ENCODE measurements around the gene TRPV4.

The TRPV4 gene

DNA sequence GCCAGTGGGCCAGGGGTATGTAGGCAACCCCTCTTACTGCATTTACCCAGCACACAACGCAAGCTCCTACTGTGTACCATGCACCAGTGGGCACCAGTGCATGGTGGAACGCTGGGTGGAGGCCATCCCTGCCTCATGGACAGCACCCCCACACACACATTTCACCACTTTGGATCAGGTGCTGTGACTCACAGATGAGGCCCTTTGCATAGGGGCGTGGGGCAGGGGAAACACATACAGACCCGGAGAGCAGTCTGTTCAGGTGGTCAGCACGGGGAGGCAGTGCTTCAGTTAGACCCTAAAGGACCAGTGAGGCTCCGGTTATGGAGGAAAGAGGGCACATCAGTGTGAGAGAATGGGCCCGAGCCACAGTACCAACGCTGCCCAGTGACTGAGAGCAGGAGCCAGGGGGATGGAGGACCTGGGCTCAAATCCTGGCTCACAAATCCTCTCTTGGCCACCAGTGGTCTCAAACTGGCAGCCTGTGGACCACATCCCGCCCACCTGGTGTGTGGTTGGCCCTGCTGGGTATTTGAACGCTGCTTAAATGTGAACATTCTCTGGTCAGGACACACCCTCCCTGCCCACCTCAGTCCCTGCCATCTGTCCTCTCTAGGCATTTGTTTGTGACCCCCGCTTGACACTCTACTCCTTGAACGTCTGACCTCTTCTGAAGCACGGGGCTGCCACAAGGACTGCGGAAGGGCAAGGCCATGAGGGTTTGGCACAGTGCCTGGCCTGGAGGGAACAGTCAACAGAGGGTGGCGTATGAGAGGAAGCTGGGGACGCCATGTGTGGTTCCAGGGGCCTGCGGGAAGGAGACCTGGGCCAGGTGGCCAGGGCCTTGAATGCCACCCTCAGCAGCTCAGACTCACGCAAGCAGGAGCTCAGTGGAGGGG lies 72.9 kb downstream of the TRPV4 start:
- Mint-ChIP-seq H3K9me3 (peaks cover 9% of the 10 kb centered on the region), H3K27ac (no peak overlapping the region), H3K4me1 (peaks cover 3% of the 10 kb centered on the region), H3K4me3 (no peak overlapping the region), H3K36me3 (peaks cover 8% of the 10 kb centered on the region), H3K27me3 (no peaks in the 10 kb centered on the region)

DNA sequence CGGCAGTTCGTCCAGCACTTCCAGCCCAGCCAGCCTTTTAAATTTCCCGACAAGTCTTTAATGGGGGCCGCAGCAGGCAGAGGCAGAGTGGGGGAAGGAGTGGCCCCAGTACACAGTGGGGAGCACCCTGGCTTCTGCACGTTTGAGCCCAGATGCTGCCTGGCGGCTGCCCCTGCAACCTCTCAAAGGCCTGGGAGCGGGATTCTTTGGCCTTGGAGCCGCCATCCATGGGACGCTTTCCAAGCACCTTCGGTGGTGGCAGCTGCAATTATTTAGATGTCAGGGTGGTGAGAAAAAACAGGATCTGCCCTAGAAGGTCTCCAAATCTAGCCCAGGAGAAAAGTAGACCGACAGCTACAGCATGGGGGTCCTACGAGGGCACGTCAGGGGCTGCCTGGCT lies 73.6 kb downstream of the TRPV4 start:
- Mint-ChIP-seq H3K4me1 (peaks cover 3% of the 10 kb centered on the region), H3K36me3 (peaks cover 8% of the 10 kb centered on the region), H3K27ac (no peak overlapping the region), H3K4me3 (no peak overlapping the region), H3K27me3 (no peaks in the 10 kb centered on the region), H3K9me3 (peaks cover 9% of the 10 kb centered on the region)

DNA sequence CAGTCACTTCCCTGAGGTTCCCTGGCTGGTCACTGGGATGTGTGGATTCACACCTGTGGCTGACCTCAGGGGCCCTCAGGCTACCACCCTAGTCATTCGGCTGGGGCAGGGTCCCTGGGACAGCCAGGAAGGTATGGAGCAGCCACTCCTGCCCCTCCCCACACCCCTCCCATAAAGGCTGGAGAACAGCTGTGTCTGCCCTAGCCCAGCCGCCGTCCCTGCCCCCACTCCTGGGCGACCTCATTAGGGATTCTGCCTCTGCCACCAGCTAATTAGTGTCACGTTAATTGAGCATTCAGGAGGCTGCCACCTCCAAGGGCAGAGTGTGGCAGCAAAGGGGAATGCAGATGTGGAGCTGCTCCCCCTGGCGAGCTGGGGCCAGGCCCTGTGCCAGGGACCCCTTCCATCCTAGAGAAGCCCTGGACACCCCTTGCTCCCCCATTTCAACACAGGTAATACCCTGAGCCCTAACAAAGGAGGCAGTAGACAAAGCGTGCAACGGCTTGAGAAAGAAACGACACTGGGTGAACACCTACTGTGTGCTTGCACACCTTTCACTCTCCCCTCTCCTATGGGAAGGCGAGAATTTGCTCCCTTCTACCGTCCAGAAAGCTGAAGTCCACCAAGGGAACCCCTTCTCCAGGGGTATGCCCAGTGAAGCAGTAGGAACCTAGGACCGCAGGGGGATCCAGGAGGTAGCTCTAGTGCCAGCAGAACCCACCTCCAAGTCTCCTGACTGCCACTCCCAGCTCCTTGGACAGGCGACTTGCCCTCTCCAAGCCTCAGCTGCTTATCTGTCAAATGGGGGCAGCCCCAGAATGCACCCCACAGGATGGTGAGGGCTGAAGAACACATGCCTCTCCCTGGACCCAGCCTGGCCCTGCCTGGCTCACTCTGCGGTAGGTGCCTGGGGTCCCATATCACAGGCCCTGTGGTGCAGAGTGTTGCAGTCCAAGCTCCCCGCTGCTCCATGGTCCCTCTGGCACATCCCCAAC lies 74.5 kb downstream of the TRPV4 start:
- Mint-ChIP-seq H3K27ac (no peak overlapping the region), H3K4me1 (peaks cover 3% of the 10 kb centered on the region), H3K4me3 (no peak overlapping the region), H3K27me3 (no peaks in the 10 kb centered on the region), H3K36me3 (peaks cover 8% of the 10 kb centered on the region), H3K9me3 (peaks cover 9% of the 10 kb centered on the region)

DNA sequence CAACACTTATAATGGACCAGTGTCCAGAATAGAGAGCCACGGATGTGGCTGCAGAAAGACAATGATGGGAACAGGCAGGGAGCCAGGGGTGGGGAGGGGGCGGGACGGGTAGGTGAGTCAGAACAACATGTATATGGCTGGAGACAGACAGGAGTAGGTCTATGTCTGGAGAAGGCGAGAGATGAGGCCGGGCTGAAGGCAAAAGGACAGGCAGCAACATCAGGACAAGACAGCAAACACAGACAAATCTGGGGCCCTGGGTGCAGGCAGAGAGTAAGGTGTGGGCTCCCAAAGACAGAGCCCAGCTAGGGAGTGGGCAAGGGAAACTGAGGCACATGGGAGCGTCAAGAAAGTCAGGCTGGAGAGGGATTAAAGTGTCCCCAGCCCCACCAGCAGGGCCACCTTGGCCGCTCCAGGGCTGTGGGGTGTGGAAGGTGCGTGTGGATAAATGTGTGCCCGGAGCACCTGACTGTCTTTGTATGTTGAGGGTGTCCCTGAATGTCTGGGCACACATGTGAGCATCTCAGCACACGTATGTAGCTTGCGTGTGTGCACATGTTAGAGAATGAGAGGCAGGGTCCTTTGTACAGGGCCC lies 75.4 kb downstream of the TRPV4 start:
- Mint-ChIP-seq H3K27ac (no peak overlapping the region), H3K4me1 (peaks cover 3% of the 10 kb centered on the region), H3K9me3 (peaks cover 9% of the 10 kb centered on the region), H3K4me3 (no peak overlapping the region), H3K36me3 (peaks cover 8% of the 10 kb centered on the region), H3K27me3 (no peaks in the 10 kb centered on the region)

DNA sequence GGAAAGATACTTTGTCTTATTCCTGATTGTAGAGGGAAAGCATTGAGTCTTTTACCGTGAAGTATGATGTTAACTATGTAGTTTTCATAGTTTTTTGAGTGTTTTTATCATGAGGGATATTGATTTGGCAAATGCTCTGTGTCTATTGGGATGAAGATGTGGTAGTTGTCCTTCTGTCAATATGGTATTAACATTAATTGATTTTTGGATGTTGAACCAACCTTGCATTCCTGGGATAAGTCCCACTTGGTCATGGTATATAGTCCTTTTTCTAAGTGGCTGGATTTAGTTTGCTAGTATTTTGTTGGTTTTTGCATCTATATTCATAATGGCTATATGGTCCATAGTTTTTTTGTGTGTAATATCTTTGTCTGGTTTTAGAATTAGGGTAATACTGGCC lies 76.7 kb downstream of the TRPV4 start:
- peaks cover 9% of the 10 kb centered on the region for H3K9me3 Mint-ChIP-seq
- H3K27ac Mint-ChIP-seq, result no peak overlapping the region
- peaks cover 8% of the 10 kb centered on the region for H3K36me3 Mint-ChIP-seq
- no peak overlapping the region for H3K4me3 Mint-ChIP-seq
- no peaks in the 10 kb centered on the region for H3K27me3 Mint-ChIP-seq
- H3K4me1 Mint-ChIP-seq, result peaks cover 3% of the 10 kb centered on the region

DNA sequence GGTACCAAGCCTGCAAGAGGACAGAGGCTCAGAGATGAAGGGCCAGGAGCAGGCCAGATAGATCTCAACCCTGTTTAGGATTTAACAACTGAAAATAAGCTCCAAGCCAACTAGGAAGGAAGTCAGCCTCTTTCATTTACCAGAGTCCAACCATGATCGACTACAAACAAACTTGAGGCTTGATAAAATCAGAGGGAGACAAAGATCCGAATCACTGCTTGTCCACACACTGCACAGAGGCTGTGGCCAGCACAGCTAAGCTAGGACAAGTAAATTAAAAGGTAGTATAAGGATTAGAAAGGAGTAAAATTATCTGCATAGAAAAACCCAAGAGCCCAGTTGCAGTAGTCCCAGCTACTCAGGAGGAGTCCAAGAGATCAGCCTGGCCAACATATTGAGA lies 79.2 kb downstream of the TRPV4 start:
- no peaks in the 10 kb centered on the region for H3K27me3 Mint-ChIP-seq

DNA sequence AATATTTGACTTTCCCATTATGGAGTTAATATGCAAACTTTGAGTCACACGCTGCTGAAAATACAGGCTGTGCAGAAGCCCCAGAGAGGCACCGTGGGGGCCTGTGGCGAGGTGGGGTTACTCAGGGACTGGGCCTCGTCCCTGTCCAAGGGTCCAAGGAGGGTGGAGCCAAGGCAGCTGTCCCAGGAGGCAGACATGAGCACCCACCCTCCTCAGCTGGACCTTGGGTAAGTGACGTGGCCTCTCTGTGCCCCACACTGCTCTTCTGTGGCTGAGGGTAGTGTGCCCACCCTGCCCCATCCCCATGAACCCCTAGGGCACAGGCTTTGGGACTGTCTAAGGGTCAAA lies 80.2 kb downstream of the TRPV4 start:
- H3K27me3 Mint-ChIP-seq, result no peaks in the 10 kb centered on the region
- H3K9me3 Mint-ChIP-seq, result peaks cover 9% of the 10 kb centered on the region
- H3K36me3 Mint-ChIP-seq, result peaks cover 8% of the 10 kb centered on the region
- no peak overlapping the region for H3K27ac Mint-ChIP-seq
- no peak overlapping the region for H3K4me3 Mint-ChIP-seq
- H3K4me1 Mint-ChIP-seq, result no peaks in the 10 kb centered on the region

More for the DNA sequence above, 79.2 kb downstream of the TRPV4 start:
- H3K9me3 Mint-ChIP-seq, result peaks cover 9% of the 10 kb centered on the region
- H3K4me1 Mint-ChIP-seq, result no peaks in the 10 kb centered on the region
- peaks cover 8% of the 10 kb centered on the region for H3K36me3 Mint-ChIP-seq
- H3K27ac Mint-ChIP-seq, result no peak overlapping the region
- no peak overlapping the region for H3K4me3 Mint-ChIP-seq

- no peak overlapping the region for H3K4me3 Mint-ChIP-seq
- H3K27me3 Mint-ChIP-seq, result no peaks in the 10 kb centered on the region
- H3K9me3 Mint-ChIP-seq, result peaks cover 8% of the 10 kb centered on the region
- H3K36me3 Mint-ChIP-seq, result peaks cover 8% of the 10 kb centered on the region
- H3K4me1 Mint-ChIP-seq, result no peaks in the 10 kb centered on the region
- H3K27ac Mint-ChIP-seq, result no peak overlapping the region
These were observed 80.8 kb downstream of the TRPV4 start for GRCh38 chr12:109752117-109753053.

GRCh38 chr12:109744986-109745942 lies 87.9 kb downstream of the TRPV4 start:
- Mint-ChIP-seq H3K4me1 (no peaks in the 10 kb centered on the region), H3K9me3 (no peaks in the 10 kb centered on the region), H3K4me3 (no peak overlapping the region), H3K36me3 (no peaks in the 10 kb centered on the region), H3K27me3 (no peaks in the 10 kb centered on the region), H3K27ac (no peak overlapping the region)

GRCh38 chr12:109744026-109744425 lies 89.2 kb downstream of the TRPV4 start:
- no peaks in the 10 kb centered on the region for H3K27me3 Mint-ChIP-seq
- H3K9me3 Mint-ChIP-seq, result no peaks in the 10 kb centered on the region
- no peak overlapping the region for H3K4me3 Mint-ChIP-seq
- H3K36me3 Mint-ChIP-seq, result no peaks in the 10 kb centered on the region
- H3K27ac Mint-ChIP-seq, result no peak overlapping the region
- H3K4me1 Mint-ChIP-seq, result no peaks in the 10 kb centered on the region

DNA sequence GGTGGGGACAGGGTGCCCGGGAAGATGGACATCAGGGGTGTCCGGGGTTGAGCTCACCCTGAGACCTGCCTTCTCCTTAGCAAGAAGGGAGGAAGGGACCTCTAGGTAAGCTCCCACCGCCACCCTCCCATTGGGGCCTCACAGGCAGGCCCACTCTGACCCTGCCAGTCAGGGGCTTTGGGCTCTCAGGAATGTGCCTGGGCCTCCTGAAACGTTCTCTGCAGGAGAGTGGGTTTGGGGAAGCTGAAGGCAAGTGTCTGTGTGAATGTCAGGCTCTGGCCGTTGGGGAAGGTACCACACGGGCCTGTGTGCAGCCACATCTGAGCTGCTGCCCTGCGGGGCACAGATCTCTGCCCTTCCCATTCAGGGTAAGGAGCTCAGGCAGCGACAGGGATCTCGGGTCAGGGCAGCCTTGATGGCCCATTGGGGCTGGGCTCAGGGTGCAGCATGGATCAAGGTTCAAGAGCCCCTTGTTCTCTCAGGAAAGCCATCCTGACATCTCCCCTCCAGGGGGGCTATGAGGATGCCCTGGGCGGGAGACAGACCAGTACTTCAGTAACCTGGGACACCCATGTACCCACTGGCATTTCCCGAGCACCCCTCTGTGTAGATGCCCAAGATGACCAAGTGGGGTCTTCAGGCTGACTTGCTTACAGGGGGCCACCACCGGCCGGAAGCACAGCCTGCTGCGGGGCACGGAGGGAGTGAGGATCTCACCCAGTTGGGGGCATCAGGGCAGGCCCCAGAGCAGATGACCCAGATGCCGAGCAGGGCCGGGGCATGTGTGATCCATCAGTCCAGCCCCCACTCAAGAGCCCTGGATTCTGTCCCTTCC lies 89.9 kb downstream of the TRPV4 start:
- Mint-ChIP-seq H3K27ac (no peak overlapping the region), H3K9me3 (no peaks in the 10 kb centered on the region), H3K27me3 (no peaks in the 10 kb centered on the region), H3K36me3 (no peaks in the 10 kb centered on the region), H3K4me3 (no peak overlapping the region), H3K4me1 (no peaks in the 10 kb centered on the region)

DNA sequence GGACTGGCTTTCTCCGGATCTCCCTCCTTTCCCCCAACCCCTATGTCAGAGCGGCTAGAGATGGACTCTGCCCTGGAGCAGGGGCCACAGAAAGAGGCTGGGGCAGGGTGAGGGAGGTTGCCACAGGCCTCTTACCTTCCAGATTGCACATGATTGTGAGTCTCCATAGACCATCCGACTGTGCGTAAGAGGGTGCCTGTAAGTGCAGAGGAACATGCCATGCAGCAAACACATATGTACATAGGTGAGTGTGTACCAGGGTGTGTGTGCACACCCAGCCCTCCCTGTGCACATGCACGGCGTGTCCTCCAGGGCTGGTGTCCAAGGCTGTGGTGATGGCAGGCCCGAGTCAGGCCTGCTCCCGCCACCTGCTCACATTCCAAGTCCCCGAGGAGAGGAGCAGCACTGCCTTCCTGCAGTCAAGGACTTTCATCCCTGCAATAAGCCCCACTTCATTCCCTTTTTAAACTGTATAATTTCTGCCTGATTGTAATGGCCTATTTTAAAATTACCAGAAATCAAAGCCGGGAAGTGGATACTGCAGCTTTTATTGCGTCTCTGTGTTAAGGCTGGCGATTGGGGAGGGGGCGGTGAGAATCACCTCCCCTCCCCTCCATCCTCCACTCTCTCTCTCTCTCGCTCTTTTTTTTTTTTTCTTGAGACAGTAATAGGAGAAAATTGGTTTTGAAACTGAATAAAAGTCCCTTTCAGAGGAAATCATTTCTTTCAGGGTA lies 91.1 kb downstream of the TRPV4 start:
- no peak overlapping the region for H3K4me3 Mint-ChIP-seq
- no peak overlapping the region for H3K27ac Mint-ChIP-seq
- no peaks in the 10 kb centered on the region for H3K9me3 Mint-ChIP-seq
- no peaks in the 10 kb centered on the region for H3K27me3 Mint-ChIP-seq
- no peaks in the 10 kb centered on the region for H3K36me3 Mint-ChIP-seq
- H3K4me1 Mint-ChIP-seq, result no peaks in the 10 kb centered on the region

Measured in activated naive CD4-positive, alpha-beta T cell treated with anti-CD3 and anti-CD28 coated beads, Interleukin-2, amount 50 U/mL, for 24 hours (primary cell).